GM12878 (cell line): ENCODE results near the gene OSBPL3. TPM values are rescaled to one million over a fixed set of nuclear protein-coding genes. Genes with fewer than 3 reads are reported as not detected.

ENCODE experiments used
- ATAC-seq: fragments of 200-7000 bp; cut with Tn5 transposase; 3 replicates; pipeline ENCODE4 v1.9.1; 2020; ENCODE audit warnings: mild to moderate bottlenecking, moderate library complexity
- BruUV-seq: library from RNA; stranded (reverse); fragments of 400-500 nt; replicated peaks from 2 replicates; lab custom pipeline; 2021; lab: Mats Ljungman, UMichigan
- CTCF ChIA-PET: fragments of 300-600 bp; sonication (Branson Sonifier 250); formaldehyde crosslinking; extraction: SDS; loops from one replicate; lab custom pipeline; 2021; ENCODE audit warnings: inconsistent platforms; lab: Yijun Ruan, JAX
- POLR2A ChIA-PET: fragments of 350-600 bp; formaldehyde crosslinking; extraction: SDS; loops from one replicate; lab custom pipeline; 2021; ENCODE audit warnings: inconsistent platforms; lab: Charles Lee
- RAD21 ChIA-PET: fragments of 300-600 bp; sonication (Branson Sonifier 250); formaldehyde crosslinking; loops from one replicate; lab custom pipeline; 2023; ENCODE audit warnings: antibody characterized with exemption; ENCODE audit not compliant: unreplicated experiment; lab: Charles Lee
- SMC1A ChIA-PET: fragments of 300-600 bp; sonication (Branson Sonifier 250); formaldehyde crosslinking; loops from one replicate; lab custom pipeline; 2023; ENCODE audit not compliant: unreplicated experiment, uncharacterized antibody; lab: Charles Lee
- DNase-seq: peaks from one replicate; pipeline ENCODE4 v3.0.0-alpha.2; 2011; ENCODE audit warnings: low read depth, low spot score
- FAIRE-seq: peaks from 3 replicates; lab custom pipeline; 2011; peaks lifted over from hg19 to GRCh38; lab: Jason Lieb, UNC
- H2AFZ ChIP-seq: 2 replicates; pipeline ENCODE4 v1.6.0; 2011; ENCODE audit warnings: low read depth, low read length, control low read depth; ENCODE audit not compliant: control insufficient read depth
- H3K27ac ChIP-seq: 2 replicates; pipeline ENCODE4 v1.5.1; 2011; ENCODE audit warnings: control low read depth; ENCODE audit not compliant: control insufficient read depth, insufficient read depth
- H3K27me3 ChIP-seq, 2 experiments: replicated peaks in 1 of 2; 2 replicates each; pipeline versions ENCODE4 v1.6.0 to v1.6.1; 2011; ENCODE audit warnings: low read length in 1 of 2; ENCODE audit not compliant: control insufficient read depth in 2 of 2, insufficient read depth in 2 of 2
- H3K36me3 ChIP-seq, 2 experiments: 2 replicates each; pipeline ENCODE4 v1.5.1; 2011; ENCODE audit warnings: low read length in 1 of 2; ENCODE audit not compliant: control insufficient read depth in 2 of 2, insufficient read depth in 2 of 2
- H3K4me1 ChIP-seq: 2 replicates; pipeline ENCODE4 v1.6.1; 2011; ENCODE audit warnings: mild to moderate bottlenecking, low read length, moderate library complexity, mixed read lengths; ENCODE audit not compliant: control insufficient read depth, insufficient read depth
- H3K4me2 ChIP-seq: 2 replicates; pipeline ENCODE4 v1.6.0; 2011; ENCODE audit warnings: control low read depth; ENCODE audit not compliant: control insufficient read depth, insufficient read depth
- H3K4me3 ChIP-seq: fragments of 200-600 bp; sonication (generic); 2 replicates; pipeline ENCODE4 v1.5.1; 2016
- H3K79me2 ChIP-seq: 2 replicates; pipeline ENCODE4 v1.6.0; 2011; ENCODE audit warnings: low read length; ENCODE audit not compliant: control insufficient read depth, insufficient read depth
- H3K9ac ChIP-seq: 2 replicates; pipeline ENCODE4 v1.8.0; 2011; ENCODE audit warnings: low read length, control low read depth, mixed read lengths; ENCODE audit not compliant: control insufficient read depth, insufficient read depth
- H3K9me3 ChIP-seq: replicated peaks from 3 replicates; pipeline ENCODE4 v1.5.1; 2011; ENCODE audit warnings: mild to moderate bottlenecking, low read length; ENCODE audit not compliant: control insufficient read depth, insufficient read depth
- H4K20me1 ChIP-seq: 2 replicates; pipeline ENCODE4 v1.6.0; 2011; ENCODE audit not compliant: control insufficient read depth, insufficient read depth
- ATF3 ChIP-seq: IDR thresholded peaks from 2 replicates; pipeline ENCODE4 v1.6.1; 2011; ENCODE audit warnings: low read depth, mild to moderate bottlenecking, low read length, moderate library complexity, borderline replicate concordance; ENCODE audit errors: extremely low read depth
- CTCF ChIP-seq, 3 experiments: IDR thresholded peaks in 2 of 3; conservative IDR thresholded peaks in 1 of 3; 2 replicates each; pipeline ENCODE4 v1.5.1; 2011; ENCODE audit warnings: low read depth in 3 of 3, low read length in 3 of 3, mild to moderate bottlenecking in 3 of 3, control low read depth in 2 of 3, moderate library complexity in 2 of 3, inconsistent platforms in 1 of 3, mixed read lengths in 1 of 3; ENCODE audit not compliant: control insufficient read depth in 2 of 3, insufficient read depth in 1 of 3; ENCODE audit errors: extremely low read depth in 1 of 3
- CUX1 ChIP-seq: IDR thresholded peaks from 2 replicates; pipeline ENCODE4 v1.6.1; 2012; ENCODE audit warnings: improper control_type of control experiment, low read depth, low read length; ENCODE audit not compliant: insufficient replicate concordance
- EGR1 ChIP-seq, 2 experiments: IDR thresholded peaks; 1 replicate in 1 of 2; 2 replicates in 1 of 2; pipeline ENCODE4 v1.6.1; 2011 to 2012; ENCODE audit warnings: low read depth in 2 of 2, low read length in 2 of 2, borderline replicate concordance in 1 of 2, mild to moderate bottlenecking in 1 of 2, moderate library complexity in 1 of 2
- ETV6 ChIP-seq, 2 experiments: fragments of 450-650 bp in 1 of 2; IDR thresholded peaks in 1 of 2; conservative IDR thresholded peaks in 1 of 2; 2 replicates each; pipeline ENCODE4 v1.6.1; 2014; ENCODE audit warnings: antibody characterized with exemption in 1 of 2, borderline replicate concordance in 1 of 2, low read depth in 1 of 2, mild to moderate bottlenecking in 1 of 2, moderate library complexity in 1 of 2
- RCOR1 ChIP-seq: conservative IDR thresholded peaks from 2 replicates; pipeline ENCODE4 v1.6.1; 2012; ENCODE audit warnings: low read depth, low read length, improper control_type of control experiment
- SMAD5 ChIP-seq: IDR thresholded peaks from 2 replicates; pipeline ENCODE4 v1.6.1; 2016; ENCODE audit warnings: antibody characterized with exemption, low read depth
- SMC3 ChIP-seq: IDR thresholded peaks from 2 replicates; pipeline ENCODE4 v1.6.1; 2011; ENCODE audit warnings: low read length, improper control_type of control experiment, borderline replicate concordance
- SREBF2 ChIP-seq: IDR thresholded peaks from 2 replicates; pipeline ENCODE4 v1.6.1; 2012; ENCODE audit warnings: mild to moderate bottlenecking, low read length
- ZNF687 ChIP-seq: fragments of 450-650 bp; IDR thresholded peaks from 2 replicates; pipeline ENCODE4 v1.6.1; 2017; ENCODE audit warnings: mild to moderate bottlenecking, moderate library complexity
- WGBS: methylation state at CpG from one replicate; pipeline ENCODE4 v1.1.6; 2016; ENCODE audit warnings: low lambda C conversion rate; ENCODE audit not compliant: insufficient replicate concordance, insufficient coverage; ENCODE audit errors: missing lambda C conversion rate; 5-methylcytosine and 5-hydroxymethylcytosine counted together
- in situ Hi-C: fragments of 300-500 bp; cut with MboI; formaldehyde crosslinking; loops from 9 replicates; pipeline ENCODE4 v1.14.3; 2018; ENCODE audit warnings: mixed read lengths
- intact Hi-C: fragments of 100-400 bp; cut with micrococcal nuclease; formaldehyde crosslinking; loops from one replicate; pipeline ENCODE4 v1.14.2; 2022; ENCODE audit not compliant: unreplicated experiment
- polyA plus RNA-seq, 11 experiments: library from polyadenylated mRNA; depleted of rRNA in 4 of 11; unstranded in 6 of 11; stranded (reverse) in 5 of 11; fragments of >200 nt; fragmentation: Nextera tagmentation in 4 of 11; fragmentation: Illumina TruSeq in 1 of 11; extraction: Ambion mirVana in 4 of 11; extraction: Trizol in 1 of 11; gene quantifications; 1 replicate in 1 of 11; 2 replicates in 10 of 11; pipeline versions ENCODE4 v1.2.1 to v1.2.3, GENCODE V29; 2011 to 2016; ENCODE audit warnings: inconsistent platforms in 2 of 11, missing spikeins in 2 of 11, low read depth in 1 of 11
- total RNA-seq, 4 experiments: library from RNA; depleted of rRNA in 3 of 4; stranded (reverse); fragments of >200 nt in 3 of 4; fragmentation: Illumina TruSeq in 1 of 4; extraction: Trizol in 1 of 4; gene quantifications; 2 replicates each; pipeline versions ENCODE4 v1.2.1 to v1.2.3, GENCODE V29; 2013 to 2021

The OSBPL3 gene
- total and polyA plus RNA-seq, 10 of the 15 experiments (the other 5 are each of a cell fraction or from before 2014, with no cell fraction given): 6.1 to 46.6 (median 27.0) TPM

GRCh38 chr7:24982917-24983316 lies 2.9 kb upstream of the OSBPL3 start:
- ATAC-seq (no peak), DNase-seq (no peak), FAIRE-seq (no peak)
- 98% methylated on average over 2 of the region's 2 CpGs for WGBS
- BruUV-seq: no TSS peak
- ChIA-PET SMC1A (interaction anchor here (0.9 to 16.1 kb wide), 15 partner anchors 9 to 172 kb away, joined by 3 to 189 read pairs (median 6); no protein-coding TSS in a partner anchor), CTCF (interaction anchor here (0.6 to 9.8 kb wide), 18 partner anchors 11 to 177 kb away, joined by 3 to 129 read pairs (median 8); no protein-coding TSS in a partner anchor), RAD21 (interaction anchor here (1.0 to 11.1 kb wide), 10 partner anchors 17 to 390 kb away, joined by 3 to 106 read pairs (median 10); no protein-coding TSS in a partner anchor), POLR2A (interaction anchor here (1.2 to 2.6 kb wide), 3 partner anchors 32 to 163 kb away, joined by 6 to 9 read pairs (median 6); no protein-coding TSS in a partner anchor)
- no peaks in the 10 kb centered on the region for H3K9me3 ChIP-seq
- no peak overlapping the region for H2AFZ ChIP-seq
- intact Hi-C loops (loop anchor here (5.0 kb wide), 2 partner anchors 39 to 226 kb away; partner anchors contain the start of gene GSDME), in situ Hi-C loops (loop anchor here (5.0 kb wide), 1 partner anchor 166 kb away; no protein-coding TSS in a partner anchor)
- H3K4me1 ChIP-seq: peaks cover 5% of the 10 kb centered on the region
- no peak overlapping the region for H3K4me3 ChIP-seq
- H3K36me3 ChIP-seq: no peaks in the 10 kb centered on the region
- H3K4me2 ChIP-seq: no peak overlapping the region
- H4K20me1 ChIP-seq: no peaks in the 10 kb centered on the region
- H3K27ac ChIP-seq: no peak overlapping the region
- no peaks in the 10 kb centered on the region for H3K27me3 ChIP-seq
- no peak overlapping the region for H3K9ac ChIP-seq
- H3K79me2 ChIP-seq: peaks cover 20% of the 10 kb centered on the region
- TF ChIP-seq SREBF2 (no peak), RCOR1 (no peak), CTCF (IDR thresholded peaks at IDR 0.05 in 2 of 3, conservative IDR thresholded peaks at IDR 0.05 in 1 of 3; ENCODE audit: control insufficient read depth in 2 of 3, extremely low read depth in 1 of 3, insufficient read depth in 1 of 3, low read depth in 3 of 3, low read length in 3 of 3) (peak; percentile 17 to 27 (median 18); a peak in 3 of 6 replicates), ETV6 (conservative IDR thresholded peaks at IDR 0.05 in 1 of 2, IDR thresholded peaks at IDR 0.05 in 1 of 2; ENCODE audit: borderline replicate concordance in 1 of 2, low read depth in 1 of 2) (no peak), SMC3 (peak; percentile 21; the same call in 1 of the 2 replicates), SMAD5 (no peak), ATF3 (no peak), CUX1 (no peak), EGR1 (IDR thresholded peaks at IDR 0.05; ENCODE audit: borderline replicate concordance in 1 of 2, low read depth in 2 of 2, low read length in 2 of 2) (no peak), ZNF687 (no peak)
